Gastrocnemius medialis (tissue), 4 donors: ENCODE measurements around the gene SMIM13.

ENCODE experiments used
- POLR2A ChIP-seq, 2 donors: fragments of 450-650 bp; IDR thresholded peaks; one replicate each; pipeline ENCODE4 v1.6.1; 2017; ENCODE audit warnings: antibody characterized with exemption in 2 of 2, mild to moderate bottlenecking in 2 of 2, moderate library complexity in 2 of 2
- TF ChIP-seq, protein P1 (sequence below), 5 experiments: fragments of 450-650 bp in 3 of 5; fragments of 200-600 bp in 2 of 5; sonication (generic) in 2 of 5; IDR thresholded peaks in 4 of 5; conservative IDR thresholded peaks in 1 of 5; 1 replicate in 4 of 5; 2 replicates in 1 of 5; pipeline ENCODE4 v1.5.1; 2016 to 2019; ENCODE audit warnings: antibody characterized with exemption in 5 of 5, mild to moderate bottlenecking in 3 of 5, moderate library complexity in 3 of 5

DNA sequence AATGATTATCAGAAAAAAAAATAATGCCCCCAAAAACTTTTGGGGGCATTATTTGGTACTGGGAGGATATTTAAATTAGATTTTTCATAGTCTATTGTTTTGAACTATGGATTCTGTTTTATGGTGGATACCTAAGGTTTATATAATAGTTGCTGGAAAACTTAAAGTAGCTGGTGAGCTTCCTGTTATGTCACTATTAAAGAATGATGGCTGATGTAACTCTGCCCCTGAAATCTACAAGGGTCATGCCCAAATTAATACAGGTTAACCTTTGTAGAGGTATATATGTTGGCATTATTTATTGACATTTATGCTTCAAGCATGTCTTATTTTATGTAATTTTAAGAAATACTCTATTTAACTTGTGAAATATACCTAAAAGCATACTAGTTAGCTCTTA, 43.2 kb downstream of the SMIM13 start:
- TF ChIP-seq, protein P1, sequence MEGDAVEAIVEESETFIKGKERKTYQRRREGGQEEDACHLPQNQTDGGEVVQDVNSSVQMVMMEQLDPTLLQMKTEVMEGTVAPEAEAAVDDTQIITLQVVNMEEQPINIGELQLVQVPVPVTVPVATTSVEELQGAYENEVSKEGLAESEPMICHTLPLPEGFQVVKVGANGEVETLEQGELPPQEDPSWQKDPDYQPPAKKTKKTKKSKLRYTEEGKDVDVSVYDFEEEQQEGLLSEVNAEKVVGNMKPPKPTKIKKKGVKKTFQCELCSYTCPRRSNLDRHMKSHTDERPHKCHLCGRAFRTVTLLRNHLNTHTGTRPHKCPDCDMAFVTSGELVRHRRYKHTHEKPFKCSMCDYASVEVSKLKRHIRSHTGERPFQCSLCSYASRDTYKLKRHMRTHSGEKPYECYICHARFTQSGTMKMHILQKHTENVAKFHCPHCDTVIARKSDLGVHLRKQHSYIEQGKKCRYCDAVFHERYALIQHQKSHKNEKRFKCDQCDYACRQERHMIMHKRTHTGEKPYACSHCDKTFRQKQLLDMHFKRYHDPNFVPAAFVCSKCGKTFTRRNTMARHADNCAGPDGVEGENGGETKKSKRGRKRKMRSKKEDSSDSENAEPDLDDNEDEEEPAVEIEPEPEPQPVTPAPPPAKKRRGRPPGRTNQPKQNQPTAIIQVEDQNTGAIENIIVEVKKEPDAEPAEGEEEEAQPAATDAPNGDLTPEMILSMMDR (IDR thresholded peaks at IDR 0.05 in 4 of 5, conservative IDR thresholded peaks at IDR 0.05 in 1 of 5): no peak
- TF ChIP-seq POLR2A (IDR thresholded peaks at IDR 0.05): no peak
